ENCODE measurements around the gene IDUA. TPM values are rescaled to one million over a fixed set of nuclear protein-coding genes. Genes with fewer than 3 reads are reported as not detected.

IDUA gene
- total RNA-seq, 2 experiments from 2014 or later = 18.8 to 19.0 TPM

DNA sequence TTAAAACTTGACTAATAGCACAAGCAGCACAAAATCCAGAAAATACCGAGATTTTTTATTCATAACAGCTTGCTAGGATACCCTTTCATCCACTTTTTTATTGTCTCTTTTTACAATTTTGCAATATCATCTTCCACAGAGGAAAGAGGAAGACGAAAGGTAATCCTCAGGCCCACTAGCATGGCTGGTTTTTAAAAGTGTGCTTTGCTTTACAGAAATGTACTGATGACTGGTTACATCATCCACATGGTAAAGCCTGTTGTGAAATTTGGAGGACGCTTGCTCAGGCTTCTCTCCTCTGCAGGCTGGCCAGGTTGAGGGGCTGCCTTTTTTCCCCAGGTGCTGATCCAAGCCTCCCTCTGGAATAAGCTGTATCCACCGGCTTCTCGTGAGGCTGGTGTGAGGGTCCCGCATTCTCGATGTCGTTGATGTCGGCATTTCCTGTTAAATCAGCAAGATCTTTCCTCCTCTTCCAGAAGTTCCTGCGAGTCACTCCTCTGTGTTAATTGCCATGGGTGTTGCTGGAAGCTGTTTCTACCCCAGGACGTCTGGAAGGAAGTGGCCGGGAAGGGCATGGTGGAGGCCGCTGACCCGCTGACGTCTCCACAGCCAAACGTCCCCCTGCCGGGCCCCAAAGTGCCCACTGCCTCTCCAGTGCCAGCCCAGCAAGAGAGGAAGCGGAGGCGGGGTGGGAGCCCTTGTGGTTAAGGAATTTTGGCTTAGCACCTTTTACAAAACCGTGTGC, 7.7 kb upstream of the IDUA start:
- no peaks in the 10 kb centered on the region for H3K36me3 Mint-ChIP-seq (ENCODE audit: low read depth)
- no peak overlapping the region for H3K27ac Mint-ChIP-seq
- POLR2A ChIA-PET = no interaction called here
- no peaks in the 10 kb centered on the region for H3K27me3 Mint-ChIP-seq
- no peak overlapping the region for H3K4me3 Mint-ChIP-seq
- CTCF ChIA-PET = no interaction called here
- no peaks in the 10 kb centered on the region for H3K9me3 Mint-ChIP-seq
- DNase-seq = no peak
- H3K4me1 Mint-ChIP-seq = no peaks in the 10 kb centered on the region

DNA sequence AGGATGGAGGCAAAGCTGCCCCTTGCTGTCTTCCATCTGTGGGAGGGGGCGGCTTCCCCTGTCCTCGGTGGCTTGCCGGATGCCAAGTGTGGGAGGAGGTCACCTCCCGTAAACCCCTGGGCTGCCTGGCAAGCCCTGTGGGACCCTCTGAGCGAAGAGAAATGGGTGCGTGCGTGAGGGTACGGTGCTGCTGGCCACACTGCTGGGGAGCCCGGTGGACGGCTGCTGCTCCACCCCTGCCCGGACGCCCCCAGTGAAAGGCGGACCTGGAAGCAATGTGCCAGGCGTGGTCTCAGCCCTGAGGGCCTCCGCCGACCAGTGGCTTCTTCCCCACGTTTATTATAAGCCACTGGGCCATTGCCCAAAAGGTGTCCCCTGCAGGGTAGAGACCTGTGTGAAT, 4.6 kb upstream of the IDUA start:
- H3K27ac Mint-ChIP-seq = no peak overlapping the region
- no peaks in the 10 kb centered on the region for H3K36me3 Mint-ChIP-seq (ENCODE audit: low read depth)
- DNase-seq = no peak
- H3K27me3 Mint-ChIP-seq = no peaks in the 10 kb centered on the region
- ChIA-PET CTCF (no interaction called here), POLR2A (no interaction called here)
- peaks cover 20% of the 10 kb centered on the region for H3K4me1 Mint-ChIP-seq
- H3K9me3 Mint-ChIP-seq = no peaks in the 10 kb centered on the region
- no peak overlapping the region for H3K4me3 Mint-ChIP-seq

- no peak overlapping the region for H3K27ac Mint-ChIP-seq
- H3K4me3 Mint-ChIP-seq = no peak overlapping the region
- ChIA-PET CTCF (no interaction called here), POLR2A (interaction anchor here (1.3 kb wide), 1 partner anchor 20 kb away, joined by 3 read pairs; no protein-coding TSS in a partner anchor)
- H3K36me3 Mint-ChIP-seq (ENCODE audit: low read depth) = no peaks in the 10 kb centered on the region
- H3K27me3 Mint-ChIP-seq = no peaks in the 10 kb centered on the region
- DNase-seq = no peak
- peaks cover 24% of the 10 kb centered on the region for H3K4me1 Mint-ChIP-seq
- H3K9me3 Mint-ChIP-seq = no peaks in the 10 kb centered on the region
Measured at GRCh38 chr4:982814-983213, 4.0 kb upstream of the IDUA start.

DNA sequence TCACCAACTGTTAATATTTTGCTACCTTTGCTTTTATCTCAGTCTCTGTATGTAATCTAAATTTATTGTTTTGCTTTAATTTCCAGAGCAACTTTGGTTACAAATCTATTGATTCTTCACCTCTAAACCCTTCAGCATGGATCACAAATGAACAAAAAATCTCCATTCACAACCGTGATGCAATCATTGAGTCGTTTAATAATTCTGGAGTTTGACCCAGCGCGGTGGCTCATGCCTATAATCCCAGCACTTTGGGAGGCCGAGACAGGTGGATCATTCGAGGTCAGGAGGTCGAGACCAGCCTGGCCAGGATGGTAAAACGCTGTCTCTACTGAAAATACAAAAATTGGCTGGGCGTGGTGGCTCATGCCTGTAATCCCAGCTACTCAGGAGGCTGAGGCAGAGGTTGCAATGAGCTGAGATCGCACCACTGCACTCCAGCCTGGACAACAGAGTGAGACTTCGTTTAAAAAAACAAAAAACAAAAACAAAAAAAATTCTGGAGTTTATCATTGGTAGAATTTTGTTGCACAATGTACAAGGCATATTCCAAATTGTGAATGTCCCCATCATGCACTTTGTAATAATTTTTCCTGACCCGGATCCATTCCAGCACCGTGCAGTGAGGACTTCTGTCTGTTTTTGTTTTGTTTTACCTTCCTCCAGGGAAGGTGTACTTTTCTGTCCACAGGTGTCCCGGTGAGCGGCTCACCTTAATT, 2.3 kb upstream of the IDUA start:
- no peak for DNase-seq
- ChIA-PET POLR2A (interaction anchor here (1.4 kb wide), 1 partner anchor 26 kb away, joined by 3 read pairs; no protein-coding TSS in a partner anchor), CTCF (no interaction called here)
- H3K9me3 Mint-ChIP-seq = no peaks in the 10 kb centered on the region
- H3K27ac Mint-ChIP-seq = no peak overlapping the region
- H3K27me3 Mint-ChIP-seq = no peaks in the 10 kb centered on the region
- H3K36me3 Mint-ChIP-seq (ENCODE audit: low read depth) = no peaks in the 10 kb centered on the region
- H3K4me3 Mint-ChIP-seq = no peak overlapping the region
- H3K4me1 Mint-ChIP-seq = peaks cover 28% of the 10 kb centered on the region

DNA sequence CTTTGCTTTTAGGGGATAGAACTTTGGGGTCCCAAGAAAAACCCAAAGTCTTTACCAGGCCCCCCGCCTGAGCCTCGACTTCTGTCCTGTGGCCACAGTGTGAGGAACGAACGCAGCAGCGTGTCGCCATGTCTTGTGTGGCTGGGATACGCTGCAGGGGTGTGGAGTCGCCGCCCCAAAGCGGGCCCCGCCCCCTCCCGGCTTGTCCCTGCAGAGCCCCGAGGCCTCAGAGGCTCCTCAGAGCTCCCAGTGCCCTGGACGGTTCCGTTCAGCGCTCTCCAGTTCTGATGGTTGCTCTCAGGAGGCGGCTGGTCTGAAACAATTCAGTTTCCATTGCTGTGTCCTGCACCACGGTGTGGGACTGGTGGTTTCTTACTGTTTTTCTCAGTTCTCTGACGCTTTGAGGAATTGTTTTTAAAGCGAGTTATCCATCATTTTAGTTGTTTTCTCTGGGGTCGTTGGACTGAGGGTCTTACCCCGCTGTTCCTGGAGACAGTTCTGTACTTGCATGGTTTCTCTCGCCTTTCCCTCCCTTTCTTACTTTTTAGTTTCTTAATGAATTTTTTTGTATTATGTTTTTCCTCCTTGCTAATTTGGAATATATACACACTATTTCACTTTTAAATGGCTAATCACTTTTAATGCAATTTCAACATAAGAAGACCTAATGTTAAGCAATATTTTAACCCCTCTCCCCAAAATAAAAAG, 1.6 kb upstream of the IDUA start:
- no peaks in the 10 kb centered on the region for H3K27me3 Mint-ChIP-seq
- ChIA-PET POLR2A (no interaction called here), CTCF (no interaction called here)
- peaks cover 28% of the 10 kb centered on the region for H3K4me1 Mint-ChIP-seq
- no peaks in the 10 kb centered on the region for H3K36me3 Mint-ChIP-seq (ENCODE audit: low read depth)
- H3K4me3 Mint-ChIP-seq = no peak overlapping the region
- H3K9me3 Mint-ChIP-seq = no peaks in the 10 kb centered on the region
- peak; percentile 67 for DNase-seq
- H3K27ac Mint-ChIP-seq = no peak overlapping the region

- peak overlapping the region; percentile 62 for H3K27ac Mint-ChIP-seq
- no peaks in the 10 kb centered on the region for H3K36me3 Mint-ChIP-seq (ENCODE audit: low read depth)
- peak overlapping the region; percentile 83 for H3K4me3 Mint-ChIP-seq
- no peak for DNase-seq
- no peaks in the 10 kb centered on the region for H3K9me3 Mint-ChIP-seq
- ChIA-PET POLR2A (interaction anchor here (1.2 to 1.9 kb wide), 3 partner anchors 24 to 205 kb away, joined by 4 to 14 read pairs (median 10); partner anchors contain the start of genes FGFRL1, GAK and TMEM175), CTCF (interaction anchor here (0.9 to 1.8 kb wide), 7 partner anchors 19 to 245 kb away, joined by 3 to 18 read pairs (median 4); partner anchors contain the start of genes GAK and TMEM175)
- H3K27me3 Mint-ChIP-seq = no peaks in the 10 kb centered on the region
- H3K4me1 Mint-ChIP-seq = peaks cover 28% of the 10 kb centered on the region
Measured at GRCh38 chr4:986428-986878, 391 bp upstream of the IDUA start.

GRCh38 chr4:987624-988513, 1.0 kb downstream of the IDUA start:
- H3K27me3 Mint-ChIP-seq = no peaks in the 10 kb centered on the region
- CTCF ChIA-PET = interaction anchor here (0.5 to 1.8 kb wide), 10 partner anchors 18 to 743 kb away, joined by 3 to 18 read pairs (median 4); partner anchors contain the start of genes GAK and TMEM175
- no peaks in the 10 kb centered on the region for H3K9me3 Mint-ChIP-seq
- POLR2A ChIA-PET = interaction anchor here (0.7 to 1.9 kb wide), 3 partner anchors 23 to 205 kb away, joined by 3 to 14 read pairs (median 10); partner anchors contain the start of genes FGFRL1, GAK and TMEM175
- DNase-seq = no peak
- H3K4me3 Mint-ChIP-seq = peak overlapping the region; percentile 73
- H3K27ac Mint-ChIP-seq = no peak overlapping the region
- H3K4me1 Mint-ChIP-seq = peaks cover 28% of the 10 kb centered on the region
- H3K36me3 Mint-ChIP-seq (ENCODE audit: low read depth) = no peaks in the 10 kb centered on the region

- Mint-ChIP-seq H3K9me3 (no peaks in the 10 kb centered on the region), H3K27me3 (no peaks in the 10 kb centered on the region), H3K4me3 (no peak overlapping the region), H3K27ac (no peak overlapping the region), H3K4me1 (peaks cover 28% of the 10 kb centered on the region), H3K36me3 (ENCODE audit: low read depth) (no peaks in the 10 kb centered on the region)
- ChIA-PET POLR2A (no interaction called here), CTCF (interaction anchor here (1.5 kb wide), 1 partner anchor 744 kb away, joined by 3 read pairs; no protein-coding TSS in a partner anchor)
- no peak for DNase-seq
Measured at GRCh38 chr4:988726-989721, 2.2 kb downstream of the IDUA start.

- POLR2A ChIA-PET = no interaction called here
- Mint-ChIP-seq H3K27ac (no peak overlapping the region), H3K9me3 (no peaks in the 10 kb centered on the region), H3K4me3 (no peak overlapping the region), H3K27me3 (no peaks in the 10 kb centered on the region), H3K4me1 (peaks cover 22% of the 10 kb centered on the region), H3K36me3 (ENCODE audit: low read depth) (no peaks in the 10 kb centered on the region)
- DNase-seq = no peak
- CTCF ChIA-PET = no interaction called here
Measured at GRCh38 chr4:989722-990471, 3.1 kb downstream of the IDUA start.

DNA sequence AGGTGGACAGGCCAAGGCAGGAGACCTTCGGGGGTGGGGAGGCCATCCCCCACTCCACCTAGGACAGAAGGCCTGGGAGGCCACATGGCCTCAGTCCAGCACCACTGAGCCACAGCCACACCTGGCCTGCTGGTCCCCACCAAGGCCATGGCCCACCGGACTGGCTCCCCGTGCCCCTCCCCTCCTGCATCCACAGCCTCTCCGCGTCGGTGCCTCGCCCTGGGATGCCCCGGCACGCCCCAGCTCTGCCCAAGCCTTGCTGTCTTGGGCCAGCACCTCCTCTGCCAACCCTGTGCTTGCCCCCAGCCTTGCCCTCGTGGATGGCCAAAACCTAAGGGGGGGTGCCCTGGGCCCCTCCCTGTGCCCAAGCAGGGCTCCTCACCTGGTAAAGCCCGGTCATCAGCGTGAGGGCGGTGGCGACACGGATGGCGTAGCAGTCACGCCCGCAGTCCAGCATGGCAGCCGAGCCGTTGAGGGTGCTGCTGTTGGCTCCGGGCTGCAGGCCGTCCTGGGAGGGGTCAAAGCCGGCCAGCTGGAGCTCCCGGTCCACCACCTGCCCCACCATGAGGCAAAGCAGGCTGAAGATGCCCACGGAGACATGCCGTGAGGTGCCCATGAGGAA, 4.0 kb downstream of the IDUA start:
- no peak overlapping the region for H3K4me3 Mint-ChIP-seq

More for the DNA sequence above, 4.0 kb downstream of the IDUA start:
- H3K9me3 Mint-ChIP-seq = no peaks in the 10 kb centered on the region
- peaks cover 14% of the 10 kb centered on the region for H3K4me1 Mint-ChIP-seq
- H3K27me3 Mint-ChIP-seq = peaks cover 2% of the 10 kb centered on the region
- POLR2A ChIA-PET = no interaction called here
- CTCF ChIA-PET = no interaction called here
- no peaks in the 10 kb centered on the region for H3K36me3 Mint-ChIP-seq (ENCODE audit: low read depth)
- H3K27ac Mint-ChIP-seq = no peak overlapping the region
- no peak for DNase-seq
